A673 (cell line): ENCODE results near the gene RBM12.

Experiments used
- CTCF ChIP-seq: fragments of 300-800, 200-600 bp; sonication (generic); conservative IDR thresholded peaks from 2 replicates; pipeline ENCODE4 v1.5.1; 2017; ENCODE audit warnings: low read depth, mild to moderate bottlenecking, antibody characterized with exemption, low read length, moderate library complexity, mixed read lengths
- EZH2 ChIP-seq: fragments of 200-600 bp; sonication (generic); IDR thresholded peaks from 2 replicates; pipeline ENCODE4 v1.6.1; 2017; ENCODE audit warnings: borderline replicate concordance, low read depth, mild to moderate bottlenecking, mixed read lengths, antibody characterized with exemption, low read length; ENCODE audit not compliant: poor library complexity, severe bottlenecking

- TF ChIP-seq CTCF, result no peak
- TF ChIP-seq EZH2, result no peak
These were observed 21.7 kb downstream of the RBM12 start for GRCh38 chr20:35643045-35643444.
